GM18870 (cell line): ENCODE data around the gene MIEF2.
A peak's percentile ranks its signal among the peaks of the same experiment; 100 is the strongest.
"Not testable (repeated sequence)": the region's sequence is repeated elsewhere in the genome, so short reads cannot be mapped to it uniquely, and the experiment has no call there.

Experiments used
- ATAC-seq: cut with Tn5 transposase; IDR thresholded peaks from one replicate; pipeline ENCODE4 v1.9.1; 2021; ENCODE audit warnings: moderate library complexity; ENCODE audit not compliant: unreplicated experiment

MIEF2 gene

GRCh38 chr17:18280766-18281371 lies 20.4 kb downstream of the MIEF2 start:
- ATAC-seq: no peak

GRCh38 chr17:18281788-18282187 lies 21.3 kb downstream of the MIEF2 start:
- ATAC-seq: no peak

- no peak for ATAC-seq
These were observed 24.8 kb downstream of the MIEF2 start for GRCh38 chr17:18285296-18285695.

DNA sequence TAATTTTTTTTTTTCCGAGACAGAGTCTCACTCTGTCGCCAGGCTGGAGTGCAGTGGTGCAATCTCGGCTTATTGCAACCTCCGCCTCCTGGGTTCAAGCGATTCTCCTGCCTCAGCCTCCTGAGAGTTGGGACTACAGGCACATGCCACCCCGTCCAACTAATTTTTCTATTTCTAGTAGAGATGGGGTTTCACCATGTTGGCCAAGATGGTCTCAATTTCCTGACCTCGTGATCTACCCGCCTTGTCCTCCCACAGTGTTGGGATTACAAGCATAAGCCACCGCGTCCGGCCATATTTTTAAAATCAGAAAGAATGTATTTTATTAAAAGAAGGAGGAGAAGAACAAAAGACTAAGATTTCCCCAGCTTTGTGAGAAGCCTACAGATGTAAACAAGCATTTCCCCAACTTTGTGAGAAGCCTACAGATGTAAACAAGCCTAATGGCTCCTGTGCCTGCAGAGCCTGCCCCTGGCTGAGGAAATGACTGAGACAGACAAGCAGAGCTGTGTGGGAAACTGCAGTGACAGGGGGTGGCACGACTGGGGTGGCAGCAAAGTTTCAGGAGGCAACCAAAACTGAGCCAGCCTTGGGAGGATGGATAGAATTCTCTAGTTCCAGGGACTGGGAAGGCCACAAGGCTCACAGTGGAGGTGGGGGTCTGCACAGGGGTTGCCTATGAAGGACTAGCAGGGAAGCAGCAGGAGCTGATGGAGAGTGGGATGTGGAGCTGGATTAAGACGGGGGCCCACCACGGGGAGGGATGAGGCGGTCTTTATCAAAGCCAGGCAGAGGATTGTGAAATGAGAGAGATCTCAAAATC lies 31.5 kb downstream of the MIEF2 start:
- ATAC-seq: no peak

GRCh38 chr17:18298061-18298460 lies 37.6 kb downstream of the MIEF2 start:
- not testable (repeated sequence) for ATAC-seq

DNA sequence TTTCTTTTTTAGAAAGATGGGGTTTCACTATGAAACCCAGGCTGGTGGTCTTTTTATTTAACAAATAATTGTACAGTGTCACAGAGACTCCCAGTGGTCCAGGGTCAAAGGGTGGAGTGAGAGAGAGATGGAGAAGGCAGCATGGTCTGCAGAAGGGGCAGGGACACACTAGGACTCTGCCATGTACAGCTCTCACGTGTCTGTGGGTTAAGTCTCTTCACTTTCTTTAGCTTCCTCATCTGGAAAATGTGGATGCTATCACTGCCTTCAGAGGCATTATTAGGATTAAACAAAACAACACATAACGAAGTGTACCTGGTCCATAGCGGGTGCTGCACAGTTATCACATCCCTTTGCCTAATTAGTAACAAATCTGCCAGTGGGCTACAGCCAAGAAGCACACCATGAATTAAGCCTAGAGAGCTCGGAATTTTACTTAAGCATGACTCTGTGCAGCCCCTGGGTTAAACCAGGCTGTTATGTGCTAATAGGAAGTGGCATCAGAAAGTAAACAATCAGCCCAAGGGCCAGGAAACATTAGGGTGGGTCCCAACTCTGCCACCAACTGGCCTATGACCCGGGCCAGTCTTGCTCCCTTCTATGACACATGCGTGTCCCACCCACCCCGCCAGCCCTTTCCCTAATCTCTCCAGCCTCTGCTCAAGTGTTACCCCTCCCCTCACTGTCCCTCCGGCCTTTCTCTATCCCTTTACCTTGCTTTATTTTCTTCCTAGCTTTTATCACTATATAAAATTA lies 40.4 kb downstream of the MIEF2 start:
- ATAC-seq: no peak

DNA sequence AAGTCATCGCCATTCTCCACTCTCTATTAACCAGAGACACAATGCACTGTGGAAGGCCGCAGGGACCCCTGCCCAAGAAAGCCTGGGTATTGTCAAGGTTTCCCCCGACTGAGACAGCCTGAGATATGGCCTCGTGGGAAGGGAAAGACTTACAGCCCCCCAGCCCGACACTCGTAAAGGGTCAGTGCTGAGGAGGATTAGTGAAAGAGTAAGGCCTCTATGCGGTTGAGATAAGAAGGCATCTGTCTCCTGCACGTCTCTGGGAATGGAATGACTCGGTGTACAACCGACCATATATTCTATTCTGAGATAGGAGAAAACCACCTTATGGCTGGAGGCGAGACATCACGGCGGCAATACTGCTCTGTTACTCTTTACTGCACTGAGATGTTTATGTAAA lies 42.7 kb downstream of the MIEF2 start:
- not testable (repeated sequence) for ATAC-seq

- no peak for ATAC-seq
These were observed 48.7 kb downstream of the MIEF2 start for GRCh38 chr17:18309202-18309601.

- ATAC-seq: no peak
These were observed 53.7 kb downstream of the MIEF2 start for GRCh38 chr17:18314059-18314730.

- peak; percentile 66 for ATAC-seq
These were observed 54.5 kb downstream of the MIEF2 start, which contains the start of the genes SMCR8 and TOP3A for GRCh38 chr17:18314731-18315561. TSS of gene SMCR8 (plus strand) at chr17:18315293. CDS start at chr17:18315790, 497 bp downstream. TSS of gene TOP3A (minus strand) at chr17:18314994. CDS start at chr17:18314778, 216 bp downstream.

- no peak for ATAC-seq
These were observed 55.1 kb downstream of the MIEF2 start for GRCh38 chr17:18315562-18315922.

GRCh38 chr17:18315961-18316360 lies 55.5 kb downstream of the MIEF2 start:
- no peak for ATAC-seq
